Measurements from ENCODE around the gene HOXB5. TPM values are rescaled to one million over a fixed set of nuclear protein-coding genes. Genes with fewer than 3 reads are reported as not detected.

Gene HOXB5
- total RNA-seq, 1 experiment from 2014 or later: 5.9 TPM

DNA sequence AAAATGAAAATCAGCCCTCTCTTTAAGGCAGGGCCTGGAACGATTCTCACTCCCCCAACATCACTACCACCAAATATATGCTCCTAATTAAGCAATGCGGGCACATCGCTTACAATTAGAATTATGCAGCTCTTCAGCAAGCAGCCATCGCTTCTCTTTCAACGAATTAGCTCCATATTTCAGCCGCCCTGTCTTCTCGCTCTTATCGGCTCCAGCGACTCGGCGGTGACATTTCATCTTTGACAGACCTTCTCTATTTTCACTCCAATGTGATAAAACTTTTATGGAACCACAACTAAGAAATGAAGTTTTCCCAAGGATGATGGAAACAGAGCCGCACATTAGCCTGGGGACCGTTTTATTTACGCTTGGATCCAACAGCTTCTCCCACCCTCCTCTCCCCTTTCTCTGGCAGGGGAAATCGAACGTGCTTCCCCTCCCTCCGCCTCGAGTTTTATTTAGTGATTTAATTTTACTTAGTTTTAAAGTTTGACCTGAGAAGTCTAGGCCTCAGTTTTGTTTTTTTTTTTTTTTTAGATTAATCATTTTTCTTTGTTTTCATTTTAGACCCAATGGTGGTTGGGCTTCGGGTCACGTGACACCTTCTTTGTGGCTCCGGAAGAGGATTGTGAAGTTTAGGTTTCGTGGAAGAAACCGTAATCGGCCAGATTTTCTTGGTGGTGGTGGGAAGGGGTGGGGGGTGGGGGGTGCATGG lies 45.6 kb downstream of the HOXB5 start:
- Histone ChIP-seq H3K4me3 (ENCODE audit: low read depth, low read length, poor library complexity, severe bottlenecking) (peak overlapping the region; percentile 22), H3K27me3 (replicated peaks; ENCODE audit: insufficient read depth, low read depth, low read length, poor library complexity) (no peaks in the 10 kb centered on the region), H3K27ac (ENCODE audit: low read depth, low read length, poor library complexity, severe bottlenecking) (peak overlapping the region; percentile 95), H3K4me1 (ENCODE audit: insufficient read depth, low read length, poor library complexity, severe bottlenecking) (peaks cover 48% of the 10 kb centered on the region), H3K36me3 (ENCODE audit: insufficient read depth, low read length, poor library complexity, severe bottlenecking) (peaks cover 29% of the 10 kb centered on the region), H3K9me3 (ENCODE audit: low read depth, low read length, poor library complexity, severe bottlenecking) (no peaks in the 10 kb centered on the region)
- POLR2A ChIA-PET (ENCODE audit: low non-redundant PET): interaction anchor here (0.6 kb wide), 1 partner anchor 27 kb away, joined by 9 read pairs; no protein-coding TSS in a partner anchor
- BruUV-seq (replicated peaks): no TSS peak
- DNase-seq (ENCODE audit: low spot score): no peak
- intact Hi-C loops (cut with micrococcal nuclease; ENCODE audit: unreplicated experiment): no loop called here
- CTCF ChIA-PET: interaction anchor here (0.6 kb wide), 1 partner anchor 410 kb away, joined by 3 read pairs; no protein-coding TSS in a partner anchor
- no peak for TF ChIP-seq EZH2 (IDR thresholded peaks at IDR 0.05; ENCODE audit: borderline replicate concordance, low read depth, low read length, poor library complexity, severe bottlenecking)
- TF ChIP-seq, protein P1, sequence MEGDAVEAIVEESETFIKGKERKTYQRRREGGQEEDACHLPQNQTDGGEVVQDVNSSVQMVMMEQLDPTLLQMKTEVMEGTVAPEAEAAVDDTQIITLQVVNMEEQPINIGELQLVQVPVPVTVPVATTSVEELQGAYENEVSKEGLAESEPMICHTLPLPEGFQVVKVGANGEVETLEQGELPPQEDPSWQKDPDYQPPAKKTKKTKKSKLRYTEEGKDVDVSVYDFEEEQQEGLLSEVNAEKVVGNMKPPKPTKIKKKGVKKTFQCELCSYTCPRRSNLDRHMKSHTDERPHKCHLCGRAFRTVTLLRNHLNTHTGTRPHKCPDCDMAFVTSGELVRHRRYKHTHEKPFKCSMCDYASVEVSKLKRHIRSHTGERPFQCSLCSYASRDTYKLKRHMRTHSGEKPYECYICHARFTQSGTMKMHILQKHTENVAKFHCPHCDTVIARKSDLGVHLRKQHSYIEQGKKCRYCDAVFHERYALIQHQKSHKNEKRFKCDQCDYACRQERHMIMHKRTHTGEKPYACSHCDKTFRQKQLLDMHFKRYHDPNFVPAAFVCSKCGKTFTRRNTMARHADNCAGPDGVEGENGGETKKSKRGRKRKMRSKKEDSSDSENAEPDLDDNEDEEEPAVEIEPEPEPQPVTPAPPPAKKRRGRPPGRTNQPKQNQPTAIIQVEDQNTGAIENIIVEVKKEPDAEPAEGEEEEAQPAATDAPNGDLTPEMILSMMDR (conservative IDR thresholded peaks at IDR 0.05; ENCODE audit: low read depth, low read length): no peak

DNA sequence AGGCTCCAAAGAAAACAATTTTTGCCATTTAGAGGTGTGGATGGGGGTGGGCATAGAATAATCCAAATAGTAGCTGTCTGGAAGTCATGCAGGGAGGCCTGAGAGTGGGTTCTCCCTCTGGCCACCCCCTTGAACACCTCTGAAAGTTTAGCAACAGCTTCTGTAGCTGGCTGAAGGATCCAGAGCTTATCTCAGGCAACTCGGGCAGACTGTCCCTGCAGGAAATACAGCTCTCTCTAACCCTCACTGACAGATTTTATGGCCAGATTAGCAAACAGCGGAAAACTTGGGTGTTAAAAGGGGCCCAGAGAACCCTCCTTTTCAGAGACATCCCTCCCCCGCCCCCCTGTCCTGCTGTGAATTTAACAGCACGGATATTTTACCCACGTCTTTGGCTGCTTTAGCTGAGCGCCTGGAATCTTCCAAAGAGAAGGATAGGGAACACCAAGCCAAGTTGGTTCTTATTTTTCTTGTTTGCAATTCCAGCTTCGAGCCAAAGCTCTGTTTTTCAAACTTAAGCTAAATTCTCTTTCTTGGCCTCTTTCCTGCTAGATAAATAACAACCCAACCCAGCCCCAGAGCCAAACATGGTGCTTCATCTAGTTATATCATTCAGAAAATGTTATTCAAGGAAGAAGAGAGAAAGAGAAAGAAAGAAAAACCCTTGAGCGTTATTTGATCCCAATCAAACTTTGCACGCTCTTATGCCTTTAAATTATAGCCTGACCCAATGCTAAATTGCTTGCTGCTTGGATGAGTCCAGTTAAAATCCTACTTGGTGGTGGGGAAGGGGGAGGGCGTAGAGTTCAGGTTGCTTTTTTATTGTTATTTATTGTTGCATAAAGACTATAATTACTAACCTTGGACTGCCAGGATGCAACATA lies 46.4 kb downstream of the HOXB5 start:
- H3K27me3 ChIP-seq (replicated peaks; ENCODE audit: insufficient read depth, low read depth, low read length, poor library complexity): no peaks in the 10 kb centered on the region
- H3K4me1 ChIP-seq (ENCODE audit: insufficient read depth, low read length, poor library complexity, severe bottlenecking): peaks cover 48% of the 10 kb centered on the region
- BruUV-seq (replicated peaks): no TSS peak
- CTCF ChIA-PET: interaction anchor here (0.6 to 1.0 kb wide), 2 partner anchors 9 to 410 kb away, joined by 3 read pairs; no protein-coding TSS in a partner anchor
- peak overlapping the region; percentile 95 for H3K27ac ChIP-seq (ENCODE audit: low read depth, low read length, poor library complexity, severe bottlenecking)
- peak; percentile 95 for DNase-seq (ENCODE audit: low spot score)
- H3K36me3 ChIP-seq (ENCODE audit: insufficient read depth, low read length, poor library complexity, severe bottlenecking): peaks cover 30% of the 10 kb centered on the region
- peak overlapping the region; percentile 85 for H3K4me3 ChIP-seq (ENCODE audit: low read depth, low read length, poor library complexity, severe bottlenecking)
- TF ChIP-seq EZH2 (IDR thresholded peaks at IDR 0.05; ENCODE audit: borderline replicate concordance, low read depth, low read length, poor library complexity, severe bottlenecking): no peak
- TF ChIP-seq, protein P1 (conservative IDR thresholded peaks at IDR 0.05; ENCODE audit: low read depth, low read length): no peak
- H3K9me3 ChIP-seq (ENCODE audit: low read depth, low read length, poor library complexity, severe bottlenecking): no peaks in the 10 kb centered on the region
- intact Hi-C loops (cut with micrococcal nuclease; ENCODE audit: unreplicated experiment): no loop called here
- POLR2A ChIA-PET (ENCODE audit: low non-redundant PET): interaction anchor here (0.6 to 0.7 kb wide), 3 partner anchors 22 to 466 kb away, joined by 4 to 9 read pairs (median 4); no protein-coding TSS in a partner anchor

DNA sequence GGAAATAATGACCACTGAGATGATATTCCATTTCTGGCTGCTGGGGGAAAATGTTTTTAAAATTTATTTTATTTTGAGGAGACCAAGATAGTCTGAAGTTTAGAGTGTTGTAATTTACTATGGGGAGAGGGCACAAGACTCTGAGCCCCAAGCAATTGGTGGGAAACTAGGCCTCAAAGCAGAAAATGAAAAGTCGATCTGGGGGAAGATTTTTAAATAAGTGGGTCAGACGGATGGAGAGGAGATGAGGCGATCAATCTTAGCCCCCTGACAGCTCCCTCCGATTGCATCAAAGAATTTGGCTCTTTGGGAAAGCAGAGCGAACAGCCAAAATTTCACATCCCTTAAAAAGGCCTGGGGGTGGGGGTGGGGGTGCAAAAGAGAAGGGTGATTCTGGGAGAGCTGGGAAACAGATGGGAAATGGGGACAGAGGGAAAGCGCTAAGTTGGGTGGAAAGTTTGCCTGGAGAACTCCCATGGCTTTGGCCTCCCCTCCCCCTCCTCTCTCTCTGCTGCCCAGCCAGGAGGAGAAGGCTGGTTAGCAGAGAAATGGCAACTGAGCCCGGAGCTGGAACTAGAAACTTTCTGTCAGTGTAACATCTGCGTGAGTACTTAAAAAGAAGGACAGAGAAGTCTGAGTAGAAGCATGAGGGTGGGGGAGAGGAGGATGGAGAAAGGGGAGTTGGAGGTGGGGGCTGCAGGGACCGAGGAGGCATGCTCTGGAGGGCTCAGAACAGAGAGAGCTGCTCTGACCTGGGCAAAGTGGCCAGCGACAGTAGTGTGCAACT lies 47.2 kb downstream of the HOXB5 start:
- Histone ChIP-seq H3K27me3 (replicated peaks; ENCODE audit: insufficient read depth, low read depth, low read length, poor library complexity) (no peaks in the 10 kb centered on the region), H3K36me3 (ENCODE audit: insufficient read depth, low read length, poor library complexity, severe bottlenecking) (peaks cover 22% of the 10 kb centered on the region), H3K4me3 (ENCODE audit: low read depth, low read length, poor library complexity, severe bottlenecking) (peak overlapping the region; percentile 85), H3K27ac (ENCODE audit: low read depth, low read length, poor library complexity, severe bottlenecking) (peak overlapping the region; percentile 95), H3K9me3 (ENCODE audit: low read depth, low read length, poor library complexity, severe bottlenecking) (no peaks in the 10 kb centered on the region), H3K4me1 (ENCODE audit: insufficient read depth, low read length, poor library complexity, severe bottlenecking) (peaks cover 48% of the 10 kb centered on the region)
- intact Hi-C loops (cut with micrococcal nuclease; ENCODE audit: unreplicated experiment): no loop called here
- POLR2A ChIA-PET (ENCODE audit: low non-redundant PET): interaction anchor here (0.6 to 0.7 kb wide), 4 partner anchors 14 to 467 kb away, joined by 3 to 16 read pairs (median 4); partner anchors contain the start of gene HOXB8
- no peak for TF ChIP-seq EZH2 (IDR thresholded peaks at IDR 0.05; ENCODE audit: borderline replicate concordance, low read depth, low read length, poor library complexity, severe bottlenecking)
- TF ChIP-seq, protein P1 (conservative IDR thresholded peaks at IDR 0.05; ENCODE audit: low read depth, low read length): no peak
- CTCF ChIA-PET: interaction anchor here (0.6 to 1.0 kb wide), 2 partner anchors 9 to 329 kb away, joined by 3 to 8 read pairs; no protein-coding TSS in a partner anchor
- no TSS peak for BruUV-seq (replicated peaks)
- peak; percentile 53 for DNase-seq (ENCODE audit: low spot score)
